Esophagus muscularis mucosa (tissue), 4 donors: Measurements from ENCODE around the gene DELE1. TPM values are rescaled to one million over a fixed set of nuclear protein-coding genes. Genes with fewer than 3 reads are reported as not detected.

Experiments
- DNase-seq: peaks from one replicate; pipeline ENCODE4 v3.0.0-alpha.2; 2017; ENCODE audit errors: extremely low spot score
- H3K27ac ChIP-seq, 4 donors: fragments of 200-600 bp; sonication (generic); replicated peaks in 1 of 4; 1 replicate in 3 of 4; 2 replicates in 1 of 4; pipeline ENCODE4 v1.5.1; 2016 to 2019; ENCODE audit warnings: mild to moderate bottlenecking in 1 of 4
- H3K27me3 ChIP-seq, 4 donors: fragments of 200-600 bp; sonication (generic); one replicate each; pipeline versions ENCODE4 v1.5.1 to v1.6.0; 2016 to 2019
- H3K36me3 ChIP-seq, 4 donors: fragments of 200-600 bp; sonication (generic); one replicate each; pipeline ENCODE4 v1.5.1; 2016 to 2019
- H3K4me1 ChIP-seq, 4 donors: fragments of 200-600 bp; sonication (generic); one replicate each; pipeline ENCODE4 v1.5.1; 2016 to 2019
- H3K4me3 ChIP-seq, 4 donors: fragments of 200-600 bp; sonication (generic); 1 replicate in 2 of 4; 2 replicates in 2 of 4; pipeline ENCODE4 v1.5.1; 2016 to 2019; ENCODE audit warnings: mild to moderate bottlenecking in 4 of 4, moderate library complexity in 1 of 4
- H3K9me3 ChIP-seq, 4 donors: fragments of 200-600 bp; sonication (generic); 1 replicate in 3 of 4; 2 replicates in 1 of 4; pipeline ENCODE4 v1.5.1; 2016 to 2019
- CTCF ChIP-seq, 3 experiments: fragments of 200-600 bp in 2 of 3; fragments of 450-650 bp in 1 of 3; sonication (generic) in 2 of 3; IDR thresholded peaks; one replicate each; pipeline ENCODE4 v1.5.1; 2017 to 2019; ENCODE audit warnings: antibody characterized with exemption in 3 of 3, mild to moderate bottlenecking in 2 of 3, moderate library complexity in 1 of 3
- EP300 ChIP-seq: sonication (generic); formaldehyde crosslinking; IDR thresholded peaks from one replicate; pipeline ENCODE4 v1.6.1; 2017; ENCODE audit warnings: antibody characterized with exemption
- POLR2A ChIP-seq: fragments of 450-650 bp; IDR thresholded peaks from one replicate; pipeline ENCODE4 v1.6.1; 2017; ENCODE audit warnings: antibody characterized with exemption, moderate library complexity, mild to moderate bottlenecking, low read depth
- POLR2AphosphoS5 ChIP-seq, 2 donors: sonication (generic); formaldehyde crosslinking; IDR thresholded peaks; one replicate each; pipeline ENCODE4 v1.6.1; 2017; ENCODE audit warnings: antibody characterized with exemption in 2 of 2
- WGBS: methylation state at CpG from one replicate; pipeline ENCODE4 v1.1.5; 2018; 5-methylcytosine and 5-hydroxymethylcytosine counted together
- intact Hi-C: fragments of 100-400 bp; cut with DNase I; formaldehyde crosslinking; loops from one replicate; pipeline ENCODE4 v1.15.1; 2023
- total RNA-seq, 4 donors: library from RNA; depleted of rRNA; stranded (reverse); fragments of >200 nt; gene quantifications; one replicate each; pipeline versions ENCODE4 v1.1.0 to v1.2.1, GENCODE V29; 2016

Gene DELE1
- total RNA-seq, 4 donors from 2014 or later = 44.4 to 75.8 (median 49.6) TPM

GRCh38 chr5:141973871-141974595, 50.4 kb downstream of the DELE1 start:
- 63% methylated on average over 1 of the region's 1 CpG for WGBS

DNA sequence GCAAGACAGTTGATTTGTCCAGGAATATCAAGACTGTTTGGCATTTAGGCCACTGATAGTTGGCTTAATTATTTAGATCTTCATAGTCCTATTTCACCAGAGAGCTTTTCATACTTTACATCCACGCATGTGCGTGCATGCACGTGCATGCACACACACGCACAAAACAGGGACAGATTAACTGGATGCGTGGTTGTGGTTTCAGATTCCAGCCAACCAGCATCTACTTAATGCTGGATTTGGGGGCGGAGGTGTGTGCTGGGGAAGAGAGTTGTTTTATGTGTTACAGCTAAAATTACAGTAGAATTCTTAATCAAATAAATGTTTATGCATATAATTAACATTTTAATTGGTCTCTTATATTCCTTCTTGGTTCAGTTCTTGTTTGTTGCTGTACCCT, 52.5 kb downstream of the DELE1 start:
- peaks cover 38 to 91% (median 69%) of the 10 kb centered on the region in 4 donors for H3K36me3 ChIP-seq
- peaks cover 26 to 48% (median 43%) of the 10 kb centered on the region in 4 donors for H3K4me1 ChIP-seq
- intact Hi-C loops = no loop called here
- H3K27me3 ChIP-seq = no peaks in the 10 kb centered on the region
- 94% methylated on average over 6 of the region's 6 CpGs for WGBS
- no peak for TF ChIP-seq POLR2AphosphoS5 (IDR thresholded peaks at IDR 0.05)
- TF ChIP-seq EP300 = no peak
- TF ChIP-seq POLR2A = no peak
- no peak for TF ChIP-seq CTCF (IDR thresholded peaks at IDR 0.05)
- no peak overlapping the region for H3K4me3 ChIP-seq
- DNase-seq = no peak
- no peak overlapping the region for H3K27ac ChIP-seq
- no peaks in the 10 kb centered on the region for H3K9me3 ChIP-seq

More at GRCh38 chr5:141973871-141974595, 50.4 kb downstream of the DELE1 start:
- Histone ChIP-seq H3K27me3 (no peaks in the 10 kb centered on the region), H3K4me3 (no peak overlapping the region), H3K27ac (no peak overlapping the region), H3K9me3 (no peaks in the 10 kb centered on the region), H3K4me1 (peaks cover 38 to 66% (median 59%) of the 10 kb centered on the region in 4 donors), H3K36me3 (peaks cover 16 to 74% (median 48%) of the 10 kb centered on the region in 4 donors)
- TF ChIP-seq POLR2A = no peak
- TF ChIP-seq POLR2AphosphoS5 (IDR thresholded peaks at IDR 0.05) = no peak
- TF ChIP-seq EP300 = no peak
- no peak for TF ChIP-seq CTCF (IDR thresholded peaks at IDR 0.05)
- no peak for DNase-seq
- intact Hi-C loops = no loop called here

DNA sequence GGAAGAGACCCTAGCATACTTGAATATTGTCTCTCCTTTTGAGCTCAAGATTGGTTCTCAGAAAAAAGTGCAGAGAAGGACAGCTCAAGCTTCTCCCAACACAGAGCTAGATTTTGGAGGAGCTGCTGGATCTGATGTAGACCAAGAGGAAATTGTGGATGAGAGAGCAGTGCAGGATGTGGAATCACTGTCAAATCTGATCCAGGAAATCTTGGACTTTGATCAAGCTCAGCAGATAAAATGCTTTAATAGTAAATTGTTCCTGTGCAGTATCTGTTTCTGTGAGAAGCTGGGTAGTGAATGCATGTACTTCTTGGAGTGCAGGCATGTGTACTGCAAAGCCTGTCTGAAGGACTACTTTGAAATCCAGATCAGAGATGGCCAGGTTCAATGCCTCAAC, 54.7 kb downstream of the DELE1 start:
- TF ChIP-seq EP300 (no peak), POLR2AphosphoS5 (IDR thresholded peaks at IDR 0.05) (no peak), POLR2A (no peak), CTCF (IDR thresholded peaks at IDR 0.05) (no peak)
- Histone ChIP-seq H3K27ac (peak overlapping the region in 1 of 4 donors; percentile 16), H3K4me3 (no peak overlapping the region), H3K36me3 (peaks cover 45 to 94% (median 77%) of the 10 kb centered on the region in 4 donors), H3K27me3 (no peaks in the 10 kb centered on the region), H3K4me1 (peaks cover 16 to 38% (median 35%) of the 10 kb centered on the region in 4 donors), H3K9me3 (no peaks in the 10 kb centered on the region)
- intact Hi-C loops = no loop called here
- no peak for DNase-seq

DNA sequence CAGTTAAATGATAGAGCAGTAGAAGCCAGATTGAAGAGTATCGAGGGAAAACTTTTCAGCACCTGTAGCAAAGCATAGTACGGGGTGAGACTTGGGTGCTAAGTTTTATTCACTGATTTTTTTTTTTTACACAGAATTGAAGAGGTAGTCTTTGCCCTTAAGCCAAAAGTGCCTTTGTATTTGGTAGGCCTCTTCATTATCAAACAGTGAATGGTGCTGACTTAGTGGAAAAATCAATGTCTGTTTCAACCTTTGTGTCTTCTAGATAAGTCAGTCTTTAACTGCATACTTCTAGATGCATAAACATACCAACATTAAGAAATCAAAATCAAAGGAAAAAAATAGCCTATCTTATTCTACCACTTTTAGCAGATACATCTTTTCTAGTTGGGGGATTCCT, 59.0 kb downstream of the DELE1 start:
- Histone ChIP-seq H3K4me3 (no peak overlapping the region), H3K4me1 (peaks cover 6 to 13% (median 13%) of the 10 kb centered on the region in 4 donors), H3K27ac (no peak overlapping the region), H3K36me3 (peaks cover 69 to 97% (median 94%) of the 10 kb centered on the region in 4 donors), H3K9me3 (no peaks in the 10 kb centered on the region), H3K27me3 (no peaks in the 10 kb centered on the region)
- DNase-seq = no peak
- TF ChIP-seq POLR2A (no peak), CTCF (IDR thresholded peaks at IDR 0.05) (no peak), EP300 (no peak), POLR2AphosphoS5 (IDR thresholded peaks at IDR 0.05) (no peak)
- intact Hi-C loops = no loop called here
- 46% methylated on average over 2 of the region's 2 CpGs for WGBS

- TF ChIP-seq POLR2AphosphoS5 (IDR thresholded peaks at IDR 0.05) (no peak), POLR2A (no peak), EP300 (no peak), CTCF (IDR thresholded peaks at IDR 0.05) (no peak)
- intact Hi-C loops = no loop called here
- Histone ChIP-seq H3K27me3 (no peaks in the 10 kb centered on the region), H3K4me3 (no peak overlapping the region), H3K27ac (no peak overlapping the region), H3K36me3 (peaks cover 40 to 98% (median 80%) of the 10 kb centered on the region in 4 donors), H3K9me3 (no peaks in the 10 kb centered on the region), H3K4me1 (no peaks in the 10 kb centered on the region)
- DNase-seq = no peak
These were observed 62.4 kb downstream of the DELE1 start for GRCh38 chr5:141986072-141986471.
